DND-41 (cell line): ENCODE measurements around the gene NKX2-1.

ENCODE experiments used
- ATAC-seq: fragments of 200-7000 bp; cut with Tn5 transposase; 3 replicates; pipeline ENCODE4 v1.9.1; 2021; ENCODE audit warnings: low read depth; ENCODE audit not compliant: insufficient read depth
- DNase-seq: peaks from one replicate; pipeline ENCODE4 v3.0.0-alpha.2; 2020
- H2AFZ ChIP-seq: 2 replicates; pipeline ENCODE4 v1.6.0; 2012; ENCODE audit warnings: low read depth, low read length
- H3K27ac ChIP-seq: 2 replicates; pipeline ENCODE4 v1.5.1; 2012; ENCODE audit warnings: low read length, inconsistent platforms
- H3K27me3 ChIP-seq: fragments of 200-600 bp; sonication (generic); 2 replicates; pipeline ENCODE4 v1.6.0; 2012; ENCODE audit warnings: low read length, mild to moderate bottlenecking, inconsistent platforms; ENCODE audit not compliant: insufficient read depth, poor library complexity
- H3K36me3 ChIP-seq: 2 replicates; pipeline ENCODE4 v1.5.1; 2012; ENCODE audit warnings: low read length, inconsistent platforms; ENCODE audit not compliant: insufficient read depth
- H3K4me1 ChIP-seq: 2 replicates; pipeline ENCODE4 v1.5.1; 2012; ENCODE audit warnings: mild to moderate bottlenecking, low read length; ENCODE audit not compliant: insufficient read depth
- H3K4me2 ChIP-seq: 2 replicates; pipeline ENCODE4 v1.6.0; 2012; ENCODE audit warnings: mild to moderate bottlenecking, moderate library complexity, low read length, inconsistent platforms; ENCODE audit not compliant: insufficient read depth
- H3K4me3 ChIP-seq, 2 experiments: fragments of 200-600 bp in 1 of 2; shearing (Covaris generic) in 1 of 2; 2 replicates each; pipeline ENCODE4 v1.5.1; 2012 to 2016; ENCODE audit warnings: inconsistent platforms in 2 of 2, low read length in 2 of 2, mild to moderate bottlenecking in 2 of 2, low read depth in 1 of 2, moderate library complexity in 1 of 2
- H3K79me2 ChIP-seq: 2 replicates; pipeline ENCODE4 v1.6.0; 2012; ENCODE audit warnings: low read length, inconsistent platforms; ENCODE audit not compliant: insufficient read depth
- H3K9ac ChIP-seq: 2 replicates; pipeline ENCODE4 v1.6.0; 2012; ENCODE audit warnings: low read depth, mild to moderate bottlenecking, inconsistent platforms, low read length, moderate library complexity
- H3K9me3 ChIP-seq: 2 replicates; pipeline ENCODE4 v1.5.1; 2012; ENCODE audit warnings: low read length, moderate library complexity, mild to moderate bottlenecking, inconsistent platforms; ENCODE audit not compliant: insufficient read depth, severe bottlenecking
- H4K20me1 ChIP-seq: 2 replicates; pipeline ENCODE4 v1.6.0; 2012; ENCODE audit warnings: low read length; ENCODE audit not compliant: insufficient read depth
- EZH2 ChIP-seq: IDR thresholded peaks from 3 replicates; pipeline ENCODE4 v1.6.1; 2012; ENCODE audit warnings: borderline replicate concordance, low read depth, mild to moderate bottlenecking, moderate library complexity, low read length, inconsistent platforms; ENCODE audit not compliant: severe bottlenecking
- TF ChIP-seq, protein P1 (sequence below): IDR thresholded peaks from 2 replicates; pipeline ENCODE4 v1.5.1; 2012; ENCODE audit warnings: borderline replicate concordance, low read length, moderate library complexity, mild to moderate bottlenecking; ENCODE audit not compliant: poor library complexity, severe bottlenecking; ENCODE audit errors: extremely low read depth

NKX2-1 gene

GRCh38 chr14:36474593-36474992 is 45.4 kb downstream of the NKX2-1 start:
- H3K36me3 ChIP-seq: no peaks in the 10 kb centered on the region
- H2AFZ ChIP-seq: no peak overlapping the region
- no peaks in the 10 kb centered on the region for H3K4me1 ChIP-seq

GRCh38 chr14:36471431-36471830 is 48.6 kb downstream of the NKX2-1 start:
- no peak for ATAC-seq
- H3K27ac ChIP-seq: no peak overlapping the region

More at GRCh38 chr14:36474593-36474992, 45.4 kb downstream of the NKX2-1 start:
- no peak overlapping the region for H3K4me2 ChIP-seq
- no peak overlapping the region for H3K27ac ChIP-seq
- no peak overlapping the region for H3K9ac ChIP-seq
- no peak overlapping the region for H3K4me3 ChIP-seq
- H3K79me2 ChIP-seq: no peaks in the 10 kb centered on the region
- ATAC-seq: no peak
- no peaks in the 10 kb centered on the region for H3K9me3 ChIP-seq
- TF ChIP-seq EZH2: no peak
- TF ChIP-seq, protein P1, sequence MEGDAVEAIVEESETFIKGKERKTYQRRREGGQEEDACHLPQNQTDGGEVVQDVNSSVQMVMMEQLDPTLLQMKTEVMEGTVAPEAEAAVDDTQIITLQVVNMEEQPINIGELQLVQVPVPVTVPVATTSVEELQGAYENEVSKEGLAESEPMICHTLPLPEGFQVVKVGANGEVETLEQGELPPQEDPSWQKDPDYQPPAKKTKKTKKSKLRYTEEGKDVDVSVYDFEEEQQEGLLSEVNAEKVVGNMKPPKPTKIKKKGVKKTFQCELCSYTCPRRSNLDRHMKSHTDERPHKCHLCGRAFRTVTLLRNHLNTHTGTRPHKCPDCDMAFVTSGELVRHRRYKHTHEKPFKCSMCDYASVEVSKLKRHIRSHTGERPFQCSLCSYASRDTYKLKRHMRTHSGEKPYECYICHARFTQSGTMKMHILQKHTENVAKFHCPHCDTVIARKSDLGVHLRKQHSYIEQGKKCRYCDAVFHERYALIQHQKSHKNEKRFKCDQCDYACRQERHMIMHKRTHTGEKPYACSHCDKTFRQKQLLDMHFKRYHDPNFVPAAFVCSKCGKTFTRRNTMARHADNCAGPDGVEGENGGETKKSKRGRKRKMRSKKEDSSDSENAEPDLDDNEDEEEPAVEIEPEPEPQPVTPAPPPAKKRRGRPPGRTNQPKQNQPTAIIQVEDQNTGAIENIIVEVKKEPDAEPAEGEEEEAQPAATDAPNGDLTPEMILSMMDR: no peak
- no peaks in the 10 kb centered on the region for H4K20me1 ChIP-seq
- peaks cover 13% of the 10 kb centered on the region for H3K27me3 ChIP-seq
- DNase-seq: no peak

DNA sequence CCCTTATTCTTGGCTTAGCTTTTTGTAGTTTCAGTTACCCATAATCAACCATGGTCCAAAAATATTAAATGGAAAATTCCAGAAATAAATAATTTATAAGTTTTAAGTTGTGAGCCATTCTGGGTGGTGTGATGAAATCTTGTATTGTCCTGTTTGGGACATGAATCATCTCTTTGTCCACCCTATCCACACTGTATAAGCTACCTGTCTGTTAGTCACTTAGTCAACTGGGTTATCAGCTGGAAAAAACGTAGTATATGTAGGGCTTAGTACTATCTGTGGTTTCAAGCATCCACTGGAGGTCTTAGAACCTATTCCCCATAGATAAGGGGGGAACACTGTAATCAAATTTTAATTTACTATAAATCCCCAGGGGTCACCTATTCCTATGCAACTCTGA is 52.7 kb downstream of the NKX2-1 start:
- no peaks in the 10 kb centered on the region for H3K4me1 ChIP-seq
- H3K4me3 ChIP-seq: no peak overlapping the region
- H3K4me2 ChIP-seq: no peak overlapping the region
- DNase-seq (no peak), ATAC-seq (no peak)
- no peaks in the 10 kb centered on the region for H3K9me3 ChIP-seq
- H3K27ac ChIP-seq: no peak overlapping the region
- no peak overlapping the region for H3K9ac ChIP-seq
- TF ChIP-seq, protein P1: no peak
- no peak for TF ChIP-seq EZH2
- no peaks in the 10 kb centered on the region for H4K20me1 ChIP-seq
- no peak overlapping the region for H2AFZ ChIP-seq
- H3K79me2 ChIP-seq: no peaks in the 10 kb centered on the region
- H3K36me3 ChIP-seq: no peaks in the 10 kb centered on the region
- H3K27me3 ChIP-seq: peaks cover 3% of the 10 kb centered on the region

More at GRCh38 chr14:36471431-36471830, 48.6 kb downstream of the NKX2-1 start:
- Histone ChIP-seq H4K20me1 (no peaks in the 10 kb centered on the region), H3K4me3 (no peak overlapping the region), H3K4me1 (no peaks in the 10 kb centered on the region), H3K4me2 (no peak overlapping the region), H3K79me2 (no peaks in the 10 kb centered on the region), H3K9ac (no peak overlapping the region), H3K36me3 (no peaks in the 10 kb centered on the region), H2AFZ (no peak overlapping the region), H3K27me3 (peaks cover 5% of the 10 kb centered on the region), H3K9me3 (no peaks in the 10 kb centered on the region)
- no peak for DNase-seq
- TF ChIP-seq, protein P1: no peak
- TF ChIP-seq EZH2: no peak
